Gastrocnemius medialis (tissue), 4 donors: ENCODE results near the gene WNT11. TPM values are rescaled to one million over a fixed set of nuclear protein-coding genes. Genes with fewer than 3 reads are reported as not detected.

Experiments
- ATAC-seq, 2 donors: fragments of 150-250 bp; one replicate each; pipeline ENCODE4 v1.9.1; 2016
- DNase-seq, 2 donors: peaks; one replicate each; pipeline ENCODE4 v3.0.0-alpha.2; 2019
- H3K27ac ChIP-seq, 4 donors: fragments of 200-600 bp; sonication (generic); 1 replicate in 1 of 4; 2 replicates in 3 of 4; pipeline ENCODE4 v1.5.1; 2016 to 2018; ENCODE audit warnings: mild to moderate bottlenecking in 2 of 4, moderate library complexity in 1 of 4
- H3K27me3 ChIP-seq, 3 donors: fragments of 200-600 bp; sonication (generic) in 2 of 3; 1 replicate in 1 of 3; 2 replicates in 2 of 3; pipeline versions ENCODE4 v1.5.1 to v1.6.0; 2016 to 2019; ENCODE audit warnings: mild to moderate bottlenecking in 1 of 3, moderate library complexity in 1 of 3
- H3K36me3 ChIP-seq, 2 donors: fragments of 200-600 bp; sonication (generic) in 1 of 2; one replicate each; pipeline ENCODE4 v1.5.1; 2017 to 2018
- H3K4me1 ChIP-seq, 2 donors: fragments of 200-600 bp; sonication (generic) in 1 of 2; one replicate each; pipeline ENCODE4 v1.5.1; 2016 to 2017; ENCODE audit warnings: mild to moderate bottlenecking in 2 of 2
- H3K4me3 ChIP-seq, 4 donors: fragments of 200-600 bp; sonication (generic) in 3 of 4; 1 replicate in 1 of 4; 2 replicates in 3 of 4; pipeline ENCODE4 v1.5.1; 2016 to 2019; ENCODE audit warnings: mild to moderate bottlenecking in 2 of 4
- H3K9me3 ChIP-seq, 3 donors: fragments of 200-600 bp; sonication (generic) in 2 of 3; 1 replicate in 1 of 3; 2 replicates in 2 of 3; pipeline ENCODE4 v1.5.1; 2016 to 2019
- CTCF ChIP-seq, 5 experiments: fragments of 450-650 bp in 3 of 5; fragments of 200-600 bp in 2 of 5; sonication (generic) in 2 of 5; IDR thresholded peaks in 4 of 5; conservative IDR thresholded peaks in 1 of 5; 1 replicate in 4 of 5; 2 replicates in 1 of 5; pipeline ENCODE4 v1.5.1; 2016 to 2019; ENCODE audit warnings: antibody characterized with exemption in 5 of 5, mild to moderate bottlenecking in 3 of 5, moderate library complexity in 3 of 5
- POLR2A ChIP-seq, 2 donors: fragments of 450-650 bp; IDR thresholded peaks; one replicate each; pipeline ENCODE4 v1.6.1; 2017; ENCODE audit warnings: antibody characterized with exemption in 2 of 2, mild to moderate bottlenecking in 2 of 2, moderate library complexity in 2 of 2
- in situ Hi-C, 4 donors: fragments of 200-750 bp; cut with MboI; loops; one replicate each; pipeline versions ENCODE4 v1.15.0 to v1.8.0; 2017; ENCODE audit warnings: low sequenced_read_pairs in 4 of 4
- intact Hi-C: fragments of 100-400 bp; cut with DNase I; formaldehyde crosslinking; loops from one replicate; pipeline ENCODE4 v1.15.1; 2023; ENCODE audit warnings: low total_unique reads
- total RNA-seq, 4 donors: library from RNA; depleted of rRNA; stranded (reverse); fragments of >200 nt; gene quantifications; one replicate each; pipeline versions ENCODE4 v1.1.0 to v1.2.3, GENCODE V29; 2016

WNT11 gene
- total RNA-seq, 4 donors from 2014 or later: 2.9 to 6.5 (median 4.0) TPM

DNA sequence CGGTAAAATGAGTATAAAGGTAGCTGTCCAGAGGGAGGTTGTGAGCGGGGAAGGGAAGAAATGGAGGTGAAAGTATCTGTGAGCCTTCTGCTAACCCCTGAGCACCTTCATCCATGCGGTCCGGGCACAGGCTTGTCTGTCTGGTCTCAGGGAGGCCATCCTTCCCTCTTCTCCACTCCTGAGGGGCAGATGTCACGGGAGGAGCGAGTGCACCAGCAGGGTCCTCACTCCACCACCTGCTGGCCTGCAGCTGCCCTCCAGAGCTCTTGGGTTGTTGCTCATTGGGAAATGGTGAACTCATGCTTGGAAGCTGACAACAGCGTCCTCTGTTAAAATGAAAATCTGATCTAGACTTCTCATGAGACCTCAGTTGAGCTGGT lies 33.8 kb upstream of the WNT11 start:
- in situ Hi-C loops: no loop called here

GRCh38 chr11:76239483-76240160 lies 33.3 kb upstream of the WNT11 start:
- in situ Hi-C loops (loop anchor here in 1 of 4 donors (10.0 kb wide), 1 partner anchor 205 kb away; the partner anchor contains the start of gene EMSY), intact Hi-C loops (no loop called here)
- Histone ChIP-seq H3K4me1 (peaks cover 0 to 6% of the 10 kb centered on the region in 2 donors), H3K4me3 (no peak overlapping the region), H3K27ac (no peak overlapping the region), H3K27me3 (no peaks in the 10 kb centered on the region), H3K36me3 (no peaks in the 10 kb centered on the region), H3K9me3 (no peaks in the 10 kb centered on the region)
- ATAC-seq (no peak), DNase-seq (no peak)
- no peak for TF ChIP-seq CTCF (IDR thresholded peaks at IDR 0.05 in 4 of 5, conservative IDR thresholded peaks at IDR 0.05 in 1 of 5)
- no peak for TF ChIP-seq POLR2A (IDR thresholded peaks at IDR 0.05)

More for the DNA sequence above, 33.8 kb upstream of the WNT11 start:
- H3K4me1 ChIP-seq: peaks cover 0 to 5% of the 10 kb centered on the region in 2 donors
- no peaks in the 10 kb centered on the region for H3K27me3 ChIP-seq
- H3K36me3 ChIP-seq: no peaks in the 10 kb centered on the region
- no peak for TF ChIP-seq CTCF (IDR thresholded peaks at IDR 0.05 in 4 of 5, conservative IDR thresholded peaks at IDR 0.05 in 1 of 5)
- no peak for TF ChIP-seq POLR2A (IDR thresholded peaks at IDR 0.05)
- DNase-seq: no peak
- H3K4me3 ChIP-seq: no peak overlapping the region
- no peak for ATAC-seq
- intact Hi-C loops: no loop called here
- H3K27ac ChIP-seq: no peak overlapping the region
- H3K9me3 ChIP-seq: no peaks in the 10 kb centered on the region

GRCh38 chr11:76238551-76238950 lies 32.2 kb upstream of the WNT11 start:
- TF ChIP-seq POLR2A (IDR thresholded peaks at IDR 0.05): no peak
- TF ChIP-seq CTCF (IDR thresholded peaks at IDR 0.05 in 4 of 5, conservative IDR thresholded peaks at IDR 0.05 in 1 of 5): no peak
- in situ Hi-C loops: loop anchor here in 1 of 4 donors (10.0 kb wide), 1 partner anchor 206 kb away; the partner anchor contains the start of gene EMSY
- Histone ChIP-seq H3K4me1 (peaks cover 0 to 16% of the 10 kb centered on the region in 2 donors), H3K36me3 (no peaks in the 10 kb centered on the region), H3K4me3 (no peak overlapping the region), H3K9me3 (no peaks in the 10 kb centered on the region), H3K27me3 (no peaks in the 10 kb centered on the region), H3K27ac (no peak overlapping the region)
- intact Hi-C loops: no loop called here
- ATAC-seq (no peak), DNase-seq (no peak)

DNA sequence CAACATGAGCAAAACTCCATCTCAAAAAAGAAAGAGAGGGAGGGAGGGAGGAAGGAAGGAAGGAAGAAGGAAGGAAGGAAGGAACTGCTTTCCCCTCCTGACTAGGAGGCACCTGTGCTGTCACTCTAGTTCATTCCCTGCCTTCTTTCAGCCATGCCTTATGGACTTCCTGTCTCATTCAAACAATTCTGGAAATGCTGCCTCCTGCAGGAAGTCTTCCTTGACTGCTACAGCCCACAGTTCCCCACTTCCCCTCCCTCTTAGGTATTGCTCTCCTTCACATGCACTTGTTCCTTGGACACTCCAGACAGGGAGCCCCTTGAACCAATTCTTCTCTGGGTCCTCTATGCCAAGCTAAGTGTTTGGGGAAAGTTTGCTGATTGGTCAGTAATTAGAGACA lies 31.6 kb upstream of the WNT11 start:
- ATAC-seq: no peak
- in situ Hi-C loops: loop anchor here in 1 of 4 donors (10.0 kb wide), 1 partner anchor 207 kb away; the partner anchor contains the start of gene EMSY
- intact Hi-C loops: no loop called here

More for the DNA sequence above, 31.6 kb upstream of the WNT11 start:
- H3K9me3 ChIP-seq: no peaks in the 10 kb centered on the region
- H3K27me3 ChIP-seq: no peaks in the 10 kb centered on the region
- no peak for DNase-seq
- no peak for TF ChIP-seq POLR2A (IDR thresholded peaks at IDR 0.05)
- no peak for TF ChIP-seq CTCF (IDR thresholded peaks at IDR 0.05 in 4 of 5, conservative IDR thresholded peaks at IDR 0.05 in 1 of 5)
- H3K4me1 ChIP-seq: peaks cover 0 to 16% of the 10 kb centered on the region in 2 donors
- no peak overlapping the region for H3K27ac ChIP-seq
- H3K4me3 ChIP-seq: no peak overlapping the region
- no peaks in the 10 kb centered on the region for H3K36me3 ChIP-seq
